Lower lobe of right lung (tissue), 2 donors: ENCODE measurements around the gene NFKB1. TPM values are rescaled to one million over a fixed set of nuclear protein-coding genes. Genes with fewer than 3 reads are reported as not detected.

Source experiments
- ATAC-seq, 2 donors: fragments of 200-7000 bp; cut with Tn5 transposase; one replicate each; pipeline ENCODE4 v1.9.1; 2020 to 2022; ENCODE audit warnings: mild to moderate bottlenecking in 2 of 2, moderate library complexity in 2 of 2
- DNase-seq: peaks from one replicate; pipeline ENCODE4 v3.0.0-alpha.2; 2020
- H3K27ac ChIP-seq: fragments of 200-600 bp; one replicate; pipeline ENCODE4 v1.8.0; 2022
- H3K27me3 ChIP-seq: fragments of 200-600 bp; one replicate; pipeline ENCODE4 v1.8.0; 2022; ENCODE audit warnings: low read depth
- H3K36me3 ChIP-seq: fragments of 200-600 bp; one replicate; pipeline ENCODE4 v1.8.0; 2022; ENCODE audit warnings: mild to moderate bottlenecking
- H3K4me1 ChIP-seq: fragments of 200-600 bp; one replicate; pipeline ENCODE4 v1.8.0; 2022
- H3K4me3 ChIP-seq: fragments of 200-600 bp; one replicate; pipeline ENCODE4 v1.8.0; 2022; ENCODE audit warnings: mild to moderate bottlenecking
- H3K9me3 ChIP-seq: fragments of 200-600 bp; one replicate; pipeline ENCODE4 v1.8.0; 2022
- intact Hi-C: fragments of 100-400 bp; cut with DNase I; formaldehyde crosslinking; loops from one replicate; pipeline ENCODE4 v1.11.0; 2022
- total RNA-seq: library from RNA; stranded (reverse); fragmentation: NEBNext Ultra II Directional; extraction: Animal tissue kit (Norgen Biotek cat#: 25700); gene quantifications from one replicate; pipeline ENCODE4 v1.2.1, GENCODE V29; 2021
- TF ChIP-seq, protein P1 (sequence below): fragments of 200-600 bp; IDR thresholded peaks from one replicate; pipeline ENCODE4 v1.8.0; 2022; ENCODE audit warnings: antibody characterized with exemption, mild to moderate bottlenecking
- donor health status: DM: no; HTN: yes; CAD: no; lungs with severe emphysema.

NFKB1 gene
- total RNA-seq, 1 donor from 2014 or later = 48.9 TPM

GRCh38 chr4:102531462-102531861 lies 30.3 kb downstream of the NFKB1 start:
- intact Hi-C loops = no loop called here
- ATAC-seq (no peak), DNase-seq (no peak)
- Histone ChIP-seq H3K27me3 (no peaks in the 10 kb centered on the region), H3K4me1 (peaks cover 33% of the 10 kb centered on the region), H3K9me3 (no peaks in the 10 kb centered on the region), H3K36me3 (peaks cover 8% of the 10 kb centered on the region), H3K4me3 (no peak overlapping the region), H3K27ac (no peak overlapping the region)
- TF ChIP-seq, protein P1, sequence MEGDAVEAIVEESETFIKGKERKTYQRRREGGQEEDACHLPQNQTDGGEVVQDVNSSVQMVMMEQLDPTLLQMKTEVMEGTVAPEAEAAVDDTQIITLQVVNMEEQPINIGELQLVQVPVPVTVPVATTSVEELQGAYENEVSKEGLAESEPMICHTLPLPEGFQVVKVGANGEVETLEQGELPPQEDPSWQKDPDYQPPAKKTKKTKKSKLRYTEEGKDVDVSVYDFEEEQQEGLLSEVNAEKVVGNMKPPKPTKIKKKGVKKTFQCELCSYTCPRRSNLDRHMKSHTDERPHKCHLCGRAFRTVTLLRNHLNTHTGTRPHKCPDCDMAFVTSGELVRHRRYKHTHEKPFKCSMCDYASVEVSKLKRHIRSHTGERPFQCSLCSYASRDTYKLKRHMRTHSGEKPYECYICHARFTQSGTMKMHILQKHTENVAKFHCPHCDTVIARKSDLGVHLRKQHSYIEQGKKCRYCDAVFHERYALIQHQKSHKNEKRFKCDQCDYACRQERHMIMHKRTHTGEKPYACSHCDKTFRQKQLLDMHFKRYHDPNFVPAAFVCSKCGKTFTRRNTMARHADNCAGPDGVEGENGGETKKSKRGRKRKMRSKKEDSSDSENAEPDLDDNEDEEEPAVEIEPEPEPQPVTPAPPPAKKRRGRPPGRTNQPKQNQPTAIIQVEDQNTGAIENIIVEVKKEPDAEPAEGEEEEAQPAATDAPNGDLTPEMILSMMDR = no peak

DNA sequence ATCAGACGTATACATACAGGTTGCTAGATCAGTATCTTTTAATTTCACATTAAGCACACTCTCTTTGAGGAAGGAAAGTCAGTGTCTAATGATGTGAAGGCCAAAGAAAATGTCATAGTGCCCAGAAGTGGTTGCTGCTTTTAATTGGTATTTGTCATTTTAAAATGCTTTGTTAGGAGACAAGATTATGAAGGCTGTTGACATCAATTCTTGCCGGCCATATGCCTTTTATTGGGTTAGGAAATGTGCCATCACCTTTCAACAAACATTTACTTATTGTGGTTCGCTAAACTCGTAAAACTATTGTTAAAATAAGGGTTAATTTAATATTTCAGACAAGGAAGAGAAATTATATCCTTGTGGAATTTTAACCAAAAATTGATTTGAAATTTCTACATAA lies 32.2 kb downstream of the NFKB1 start:
- intact Hi-C loops = no loop called here
- H3K4me3 ChIP-seq = no peak overlapping the region
- H3K4me1 ChIP-seq = peaks cover 20% of the 10 kb centered on the region
- no peaks in the 10 kb centered on the region for H3K9me3 ChIP-seq
- H3K27ac ChIP-seq = no peak overlapping the region
- TF ChIP-seq, protein P1 = no peak
- peaks cover 14% of the 10 kb centered on the region for H3K36me3 ChIP-seq
- H3K27me3 ChIP-seq = no peaks in the 10 kb centered on the region
- ATAC-seq (no peak), DNase-seq (no peak)

DNA sequence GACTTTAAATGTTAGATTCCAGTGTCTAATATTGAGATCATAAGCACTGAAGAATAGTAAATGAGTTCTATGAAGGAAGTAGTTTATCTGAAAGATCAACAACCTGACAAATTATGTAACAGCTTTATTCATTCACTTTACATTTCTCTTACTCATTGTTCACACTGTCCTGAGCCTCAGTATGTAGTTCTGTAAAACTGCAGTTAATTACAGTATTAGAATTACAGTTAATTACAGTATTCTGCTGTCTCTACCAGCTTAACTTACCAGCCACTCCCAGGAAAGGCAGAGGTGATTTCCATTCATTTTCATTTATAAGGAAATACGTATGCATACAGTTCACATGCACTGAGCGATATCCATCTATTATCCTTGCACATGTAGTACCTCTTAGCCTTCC lies 32.7 kb downstream of the NFKB1 start:
- no peak for DNase-seq
- Histone ChIP-seq H3K9me3 (no peaks in the 10 kb centered on the region), H3K27ac (no peak overlapping the region), H3K27me3 (no peaks in the 10 kb centered on the region), H3K4me1 (peaks cover 14% of the 10 kb centered on the region), H3K4me3 (no peak overlapping the region), H3K36me3 (peaks cover 19% of the 10 kb centered on the region)
- intact Hi-C loops = no loop called here
- ATAC-seq = no peak
- TF ChIP-seq, protein P1 = no peak

GRCh38 chr4:102534845-102535244 lies 33.7 kb downstream of the NFKB1 start:
- no peaks in the 10 kb centered on the region for H3K9me3 ChIP-seq
- peaks cover 29% of the 10 kb centered on the region for H3K36me3 ChIP-seq
- DNase-seq (no peak), ATAC-seq (no peak)
- TF ChIP-seq, protein P1 = no peak
- no peak overlapping the region for H3K4me3 ChIP-seq
- H3K4me1 ChIP-seq = peaks cover 9% of the 10 kb centered on the region
- intact Hi-C loops = no loop called here
- H3K27ac ChIP-seq = no peak overlapping the region
- H3K27me3 ChIP-seq = no peaks in the 10 kb centered on the region

- Histone ChIP-seq H3K4me3 (no peak overlapping the region), H3K4me1 (peaks cover 9% of the 10 kb centered on the region), H3K9me3 (no peaks in the 10 kb centered on the region), H3K36me3 (peaks cover 31% of the 10 kb centered on the region), H3K27ac (no peak overlapping the region), H3K27me3 (no peaks in the 10 kb centered on the region)
- DNase-seq (no peak), ATAC-seq (no peak)
- TF ChIP-seq, protein P1 = no peak
- intact Hi-C loops = no loop called here
Observed at GRCh38 chr4:102535398-102536082, 34.4 kb downstream of the NFKB1 start.
